Smooth muscle cell (in vitro differentiated cells): ENCODE measurements around the gene TMEM175. TPM values are rescaled to one million over a fixed set of nuclear protein-coding genes. Genes with fewer than 3 reads are reported as not detected.

ENCODE experiments used
- DNase-seq: peaks from one replicate; lab custom pipeline; 2025; ENCODE audit not compliant: unreplicated experiment; lab: John Stamatoyannopoulos, UW
- H2AFZ ChIP-seq: fragments of 200-600 bp; sonication (generic); 2 replicates; pipeline ENCODE4 v1.6.0; 2016; ENCODE audit warnings: antibody characterized with exemption, low read depth, mild to moderate bottlenecking
- H3F3A ChIP-seq: fragments of 200-600 bp; sonication (generic); 2 replicates; pipeline ENCODE4 v1.6.0; 2017; ENCODE audit warnings: antibody characterized with exemption, low read depth
- H3K27ac ChIP-seq: fragments of 200-600 bp; sonication (generic); 2 replicates; pipeline ENCODE4 v1.5.1; 2016; ENCODE audit warnings: low read depth, mild to moderate bottlenecking
- H3K27me3 ChIP-seq: fragments of 200-600 bp; sonication (generic); 2 replicates; pipeline ENCODE4 v1.6.1; 2016; ENCODE audit warnings: low read depth, mild to moderate bottlenecking
- H3K36me3 ChIP-seq: fragments of 200-600 bp; sonication (generic); 2 replicates; pipeline ENCODE4 v1.5.1; 2016; ENCODE audit warnings: low read depth
- H3K4me1 ChIP-seq: fragments of 200-600 bp; sonication (generic); 2 replicates; pipeline ENCODE4 v1.5.1; 2016; ENCODE audit warnings: low read depth
- H3K4me2 ChIP-seq: fragments of 200-600 bp; sonication (generic); 2 replicates; pipeline ENCODE4 v1.6.0; 2016; ENCODE audit warnings: mild to moderate bottlenecking
- H3K4me3 ChIP-seq: fragments of 200-600 bp; sonication (generic); 2 replicates; pipeline ENCODE4 v1.5.1; 2016; ENCODE audit warnings: mild to moderate bottlenecking
- H3K79me2 ChIP-seq: fragments of 200-600 bp; sonication (generic); 2 replicates; pipeline ENCODE4 v1.6.0; 2016; ENCODE audit warnings: low read depth, mild to moderate bottlenecking
- H3K9ac ChIP-seq: fragments of 200-600 bp; sonication (generic); 2 replicates; pipeline ENCODE4 v1.6.0; 2016; ENCODE audit warnings: low read depth
- H3K9me3 ChIP-seq: fragments of 200-600 bp; sonication (generic); replicated peaks from 2 replicates; pipeline ENCODE4 v1.5.1; 2016; ENCODE audit warnings: low read depth
- H4K20me1 ChIP-seq: fragments of 200-600 bp; sonication (generic); 2 replicates; pipeline ENCODE4 v1.6.0; 2016; ENCODE audit warnings: low read depth
- CTCF ChIP-seq: fragments of 200-600 bp; sonication (generic); IDR thresholded peaks from 2 replicates; pipeline ENCODE4 v1.5.1; 2017; ENCODE audit warnings: borderline replicate concordance, mild to moderate bottlenecking, antibody characterized with exemption; ENCODE audit not compliant: insufficient read depth, poor library complexity, severe bottlenecking
- WGBS: methylation state at CpG from one replicate; pipeline ENCODE4 v1.1.7; 2016; ENCODE audit warnings: low lambda C conversion rate; 5-methylcytosine and 5-hydroxymethylcytosine counted together
- polyA plus RNA-seq: library from polyadenylated mRNA; unstranded; fragments of >200 nt; fragmentation: Nextera tagmentation; extraction: Ambion mirVana; gene quantifications from 2 replicates; pipeline ENCODE4 v1.2.1, GENCODE V29; 2016
- total RNA-seq: library from RNA; depleted of rRNA; stranded (reverse); fragments of >200 nt; gene quantifications from 2 replicates; pipeline ENCODE4 v1.2.3, GENCODE V29; 2014

Gene TMEM175
- total and polyA plus RNA-seq, 2 experiments from 2014 or later, result 20.6 to 27.6 TPM

DNA sequence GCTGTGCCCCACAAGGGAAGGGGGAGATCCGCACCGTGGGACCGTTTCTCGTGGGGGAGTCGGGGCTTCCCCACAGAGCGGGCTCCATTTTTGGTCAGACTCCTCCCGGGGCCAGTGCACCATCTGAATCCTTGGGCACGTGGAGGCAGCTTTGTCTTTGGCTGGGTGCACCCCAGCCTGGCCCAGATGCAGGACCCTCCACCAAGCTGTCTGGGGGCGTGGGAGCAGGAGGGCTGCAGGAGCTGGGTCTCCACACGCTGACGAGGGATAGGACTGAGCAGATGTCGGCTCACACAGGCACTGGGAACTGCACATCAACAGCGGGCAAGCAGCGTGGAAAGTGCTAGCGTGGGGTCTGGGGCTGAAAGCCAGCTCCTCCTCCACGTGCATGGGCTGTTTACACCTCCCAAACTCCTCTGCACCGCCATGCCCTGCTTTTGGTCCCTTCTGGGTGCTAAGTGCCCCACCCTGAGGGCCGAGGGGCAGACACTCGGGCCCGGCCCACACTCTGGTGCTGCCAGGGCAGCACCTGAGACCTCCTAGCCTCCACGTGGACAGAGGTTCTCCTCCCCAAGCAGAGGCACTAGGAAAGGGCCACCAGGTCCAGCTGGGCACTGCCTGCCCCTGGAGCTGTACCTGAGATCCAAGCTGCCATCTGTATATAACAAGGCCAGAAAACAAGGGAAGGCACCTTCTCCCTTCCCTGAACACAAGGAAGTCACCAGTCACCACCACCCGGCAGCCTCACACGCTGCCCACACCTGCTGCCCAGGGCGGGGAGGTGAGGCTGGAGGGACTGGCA, 27.3 kb downstream of the TMEM175 start:
- no peaks in the 10 kb centered on the region for H3K36me3 ChIP-seq
- DNase-seq, result no peak
- H3K79me2 ChIP-seq, result no peaks in the 10 kb centered on the region
- no peak overlapping the region for H3K4me3 ChIP-seq
- TF ChIP-seq CTCF, result no peak
- no peak overlapping the region for H3K27ac ChIP-seq
- H4K20me1 ChIP-seq, result no peaks in the 10 kb centered on the region
- H3K9me3 ChIP-seq, result no peaks in the 10 kb centered on the region
- no peaks in the 10 kb centered on the region for H3K4me1 ChIP-seq
- H3F3A ChIP-seq, result no peaks in the 10 kb centered on the region
- H3K27me3 ChIP-seq, result no peaks in the 10 kb centered on the region
- WGBS, result 94% methylated on average over 24 of the region's 24 CpGs
- H3K4me2 ChIP-seq, result no peak overlapping the region
- no peak overlapping the region for H2AFZ ChIP-seq
- H3K9ac ChIP-seq, result no peak overlapping the region

DNA sequence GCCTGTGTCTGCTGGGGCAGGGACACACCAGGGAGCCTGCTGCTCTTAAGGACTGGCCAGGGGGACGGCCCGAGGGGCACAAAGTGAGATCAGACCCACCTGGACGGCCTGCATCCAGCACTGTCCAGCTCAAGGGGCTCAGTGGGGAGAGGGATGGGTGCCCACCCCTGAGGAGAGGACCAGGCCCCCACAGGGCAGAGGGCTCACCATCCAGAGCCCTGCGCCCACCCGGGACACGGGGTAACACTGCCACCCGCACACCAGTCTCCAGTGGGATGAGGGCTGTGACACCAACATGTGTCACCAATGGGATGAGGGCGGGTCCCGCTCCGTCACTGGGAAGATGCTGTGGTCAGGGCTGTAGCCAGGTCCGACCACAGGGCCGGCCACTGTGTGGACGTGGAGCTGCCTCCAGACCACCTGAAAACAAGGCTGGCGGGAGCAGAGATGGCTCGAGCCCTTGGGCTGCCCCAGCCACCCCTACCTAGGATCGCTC, 27.9 kb downstream of the TMEM175 start:
- H2AFZ ChIP-seq, result no peak overlapping the region
- H3K9me3 ChIP-seq, result no peaks in the 10 kb centered on the region
- H3K4me2 ChIP-seq, result no peak overlapping the region
- H3K4me1 ChIP-seq, result no peaks in the 10 kb centered on the region
- H4K20me1 ChIP-seq, result no peaks in the 10 kb centered on the region
- no peak overlapping the region for H3K9ac ChIP-seq
- 93% methylated on average over 16 of the region's 16 CpGs for whole genome bisulfite sequencing
- H3K79me2 ChIP-seq, result no peaks in the 10 kb centered on the region
- H3K4me3 ChIP-seq, result no peak overlapping the region
- no peak for TF ChIP-seq CTCF
- DNase-seq, result no peak
- H3K27me3 ChIP-seq, result no peaks in the 10 kb centered on the region
- no peaks in the 10 kb centered on the region for H3F3A ChIP-seq
- no peaks in the 10 kb centered on the region for H3K36me3 ChIP-seq
- no peak overlapping the region for H3K27ac ChIP-seq

GRCh38 chr4:960636-961350, 28.5 kb downstream of the TMEM175 start:
- H3F3A ChIP-seq, result no peaks in the 10 kb centered on the region
- no peaks in the 10 kb centered on the region for H3K27me3 ChIP-seq
- no peaks in the 10 kb centered on the region for H4K20me1 ChIP-seq
- no peak overlapping the region for H2AFZ ChIP-seq
- H3K79me2 ChIP-seq, result no peaks in the 10 kb centered on the region
- H3K4me1 ChIP-seq, result no peaks in the 10 kb centered on the region
- no peaks in the 10 kb centered on the region for H3K36me3 ChIP-seq
- no peak for TF ChIP-seq CTCF
- 96% methylated on average over 35 of the region's 35 CpGs for WGBS
- no peak for DNase-seq
- H3K4me3 ChIP-seq, result no peak overlapping the region
- no peak overlapping the region for H3K9ac ChIP-seq
- no peak overlapping the region for H3K4me2 ChIP-seq
- H3K9me3 ChIP-seq, result no peaks in the 10 kb centered on the region
- no peak overlapping the region for H3K27ac ChIP-seq
